H7 (cell line): ENCODE data around the gene WNT9A. TPM values are rescaled to one million over a fixed set of nuclear protein-coding genes. Genes with fewer than 3 reads are reported as not detected.

Experiments
- DNase-seq: peaks from one replicate; pipeline ENCODE4 v3.0.0; 2012
- H3K27me3 ChIP-seq: 2 replicates; pipeline ENCODE4 v1.6.0; 2011; ENCODE audit warnings: mild to moderate bottlenecking, low read length; ENCODE audit not compliant: control insufficient read depth, insufficient read depth
- H3K36me3 ChIP-seq: replicated peaks from 2 replicates; pipeline ENCODE4 v1.5.1; 2011; ENCODE audit warnings: low read length; ENCODE audit not compliant: control insufficient read depth, insufficient read depth
- H3K4me3 ChIP-seq: 2 replicates; pipeline ENCODE4 v1.5.1; 2011; ENCODE audit warnings: low read depth, mild to moderate bottlenecking, control low read depth, low read length, moderate library complexity; ENCODE audit not compliant: insufficient read depth
- total RNA-seq: library from RNA; depleted of rRNA; stranded (reverse); fragments of >200 nt; shearing (Covaris generic); gene quantifications from 2 replicates; pipeline ENCODE4 v1.2.3, GENCODE V29; 2014

The WNT9A gene
- total RNA-seq, 1 experiment from 2014 or later: 3.2 TPM

DNA sequence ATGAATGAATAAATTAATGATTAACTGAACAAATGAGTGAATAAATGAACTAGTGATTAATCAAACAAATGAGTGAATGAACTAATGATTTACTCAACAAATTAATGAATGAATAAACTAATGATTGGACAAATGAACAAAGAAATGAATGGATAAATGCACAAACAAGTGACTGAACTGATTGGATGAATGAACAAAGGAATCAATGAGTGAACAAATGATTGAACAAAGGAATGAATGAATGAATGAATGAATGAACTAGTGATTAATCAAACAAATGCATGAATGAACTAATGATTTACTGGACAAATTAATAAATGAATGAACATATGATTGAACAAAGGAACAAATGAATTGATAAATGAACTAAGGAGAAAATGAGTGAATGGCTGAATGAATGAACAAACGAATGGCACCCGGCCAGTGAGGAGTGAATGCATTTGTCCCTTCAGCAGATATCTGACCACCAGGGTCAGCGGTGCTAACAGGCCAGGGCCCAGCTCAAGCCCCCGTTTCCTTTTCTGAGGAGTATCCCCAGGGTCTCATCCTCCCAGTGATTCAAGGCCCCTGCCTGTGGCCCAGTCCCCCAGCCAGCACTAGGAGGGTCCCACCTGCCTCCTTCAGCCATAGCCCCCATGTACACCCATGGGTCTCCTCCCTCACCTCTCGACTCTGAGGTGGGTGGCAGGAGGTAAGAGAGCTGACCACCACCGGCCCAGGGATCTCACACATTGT, 49.9 kb downstream of the WNT9A start:
- H3K36me3 ChIP-seq: no peaks in the 10 kb centered on the region
- no peak for DNase-seq
- H3K27me3 ChIP-seq: no peaks in the 10 kb centered on the region
- H3K4me3 ChIP-seq: no peak overlapping the region

DNA sequence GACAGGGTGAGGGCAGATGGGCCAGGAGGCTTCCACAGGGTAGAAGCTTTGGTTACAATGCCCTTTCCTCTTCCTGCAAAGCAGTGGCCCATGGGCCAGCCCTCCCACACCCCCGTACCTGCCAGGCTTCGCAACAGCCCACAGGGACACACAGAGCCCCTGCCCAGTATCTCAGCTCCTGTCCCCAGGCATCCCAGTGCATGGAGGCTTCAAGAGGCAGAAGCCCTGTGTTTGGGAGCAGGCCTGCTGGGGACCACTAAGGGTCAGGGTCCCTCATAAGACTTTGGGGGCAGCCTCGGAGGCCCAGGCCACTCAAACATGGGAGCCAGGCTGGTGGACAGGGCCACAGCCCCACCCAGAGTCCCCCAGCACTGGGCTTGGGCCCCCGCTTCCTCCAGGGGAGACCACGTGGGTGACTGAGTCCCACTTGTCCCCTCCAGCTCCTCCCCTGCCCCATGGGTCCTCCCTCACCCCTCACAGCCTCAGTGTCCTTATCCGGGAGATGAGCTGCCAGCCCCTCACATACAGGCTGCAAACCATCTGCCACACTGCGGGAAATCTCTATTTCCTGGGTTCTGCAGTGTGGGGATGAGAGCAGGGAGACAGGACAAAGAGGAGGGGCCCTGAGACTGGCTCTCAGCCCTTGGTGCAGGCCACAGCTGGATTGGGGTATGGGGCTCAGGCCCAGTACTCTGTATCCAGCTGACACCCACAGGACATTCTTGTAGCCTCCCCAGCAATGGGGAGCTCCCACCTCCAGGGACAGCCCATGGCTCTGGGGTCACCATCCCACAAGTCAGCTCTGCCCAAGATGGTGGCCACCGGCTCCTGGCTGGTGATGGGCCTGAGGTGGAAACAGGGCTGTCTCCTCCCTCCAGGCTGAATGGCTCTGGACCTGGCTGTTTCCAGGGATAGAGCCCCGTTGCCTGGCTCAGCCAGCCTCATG, 50.7 kb downstream of the WNT9A start:
- DNase-seq: no peak
- Histone ChIP-seq H3K27me3 (no peaks in the 10 kb centered on the region), H3K36me3 (no peaks in the 10 kb centered on the region)

DNA sequence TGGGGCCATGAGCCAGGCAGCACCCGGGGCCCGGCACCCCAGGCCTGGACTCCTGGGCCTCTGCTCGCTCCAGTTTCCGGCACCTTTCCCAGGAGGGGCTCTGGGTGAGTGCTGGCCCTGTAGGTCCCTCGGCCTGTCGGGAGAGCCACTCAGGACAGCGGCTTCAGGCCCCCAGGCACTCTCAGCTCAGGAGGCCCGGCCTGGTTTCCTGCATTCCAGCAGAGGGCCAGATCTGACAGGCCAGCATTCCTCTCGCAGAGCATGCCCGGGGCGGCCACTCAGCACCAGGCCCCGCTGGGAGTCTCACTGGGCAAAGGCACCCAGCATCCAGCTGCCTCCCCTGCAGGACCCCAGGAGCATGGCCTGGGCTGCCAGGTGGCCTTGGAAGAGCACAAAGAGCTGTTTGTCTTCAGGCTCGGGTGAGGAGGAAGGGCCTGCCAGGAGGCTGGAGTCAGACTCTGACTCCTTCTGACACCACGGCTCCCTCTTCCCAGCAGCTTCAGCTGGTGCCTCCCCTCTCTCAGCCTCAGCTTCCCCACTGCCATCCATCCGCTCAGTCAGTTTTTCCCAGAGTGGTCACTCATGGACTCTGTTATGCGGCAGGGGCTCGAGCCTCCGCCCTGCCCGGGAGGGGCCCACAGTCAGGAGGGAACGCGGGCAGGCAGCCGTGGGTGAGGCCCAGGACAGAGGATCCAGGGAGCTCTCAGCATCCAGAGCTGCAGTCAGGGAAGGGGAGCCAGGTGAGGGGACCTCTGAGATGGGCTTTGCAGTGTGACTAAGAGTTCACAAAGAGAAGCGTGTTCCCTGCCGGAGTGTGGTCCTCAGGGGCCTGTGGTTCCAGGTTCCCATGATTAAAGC, 51.7 kb downstream of the WNT9A start:
- H3K36me3 ChIP-seq: no peaks in the 10 kb centered on the region
- DNase-seq: peak; percentile 82
- H3K27me3 ChIP-seq: no peaks in the 10 kb centered on the region
- no peak overlapping the region for H3K4me3 ChIP-seq

More for the DNA sequence above, 50.7 kb downstream of the WNT9A start:
- no peak overlapping the region for H3K4me3 ChIP-seq

DNA sequence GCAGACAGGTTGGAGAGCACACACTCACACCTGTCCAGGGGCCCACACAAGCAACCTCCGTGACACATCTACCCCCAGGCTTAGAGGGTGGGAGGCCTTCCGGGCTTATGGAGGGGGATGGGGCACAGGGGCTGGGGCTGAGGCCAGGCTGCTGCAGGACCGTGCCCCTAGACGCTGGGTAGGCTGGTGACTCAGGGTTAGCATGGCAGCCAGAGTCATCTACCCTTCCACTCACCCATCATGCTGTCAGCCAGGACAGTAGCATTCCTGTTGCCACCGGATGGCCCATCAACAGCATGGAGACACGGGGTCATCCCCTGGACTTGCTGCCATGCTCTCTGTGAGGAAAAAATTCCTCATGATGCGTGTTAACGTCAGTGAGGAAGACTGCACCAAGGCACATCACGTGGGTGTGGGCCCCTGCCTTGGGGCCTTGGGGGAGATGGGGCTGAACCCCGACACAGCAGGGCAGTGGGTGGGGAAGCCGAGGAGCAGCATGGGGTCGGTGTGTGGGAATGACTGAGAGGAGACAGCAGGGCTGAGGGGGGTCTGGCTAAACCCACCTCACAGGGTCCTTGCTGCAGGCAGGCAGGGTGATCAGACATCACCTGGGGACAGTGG, 52.8 kb downstream of the WNT9A start:
- Histone ChIP-seq H3K4me3 (no peak overlapping the region), H3K36me3 (no peaks in the 10 kb centered on the region), H3K27me3 (no peaks in the 10 kb centered on the region)
- no peak for DNase-seq

DNA sequence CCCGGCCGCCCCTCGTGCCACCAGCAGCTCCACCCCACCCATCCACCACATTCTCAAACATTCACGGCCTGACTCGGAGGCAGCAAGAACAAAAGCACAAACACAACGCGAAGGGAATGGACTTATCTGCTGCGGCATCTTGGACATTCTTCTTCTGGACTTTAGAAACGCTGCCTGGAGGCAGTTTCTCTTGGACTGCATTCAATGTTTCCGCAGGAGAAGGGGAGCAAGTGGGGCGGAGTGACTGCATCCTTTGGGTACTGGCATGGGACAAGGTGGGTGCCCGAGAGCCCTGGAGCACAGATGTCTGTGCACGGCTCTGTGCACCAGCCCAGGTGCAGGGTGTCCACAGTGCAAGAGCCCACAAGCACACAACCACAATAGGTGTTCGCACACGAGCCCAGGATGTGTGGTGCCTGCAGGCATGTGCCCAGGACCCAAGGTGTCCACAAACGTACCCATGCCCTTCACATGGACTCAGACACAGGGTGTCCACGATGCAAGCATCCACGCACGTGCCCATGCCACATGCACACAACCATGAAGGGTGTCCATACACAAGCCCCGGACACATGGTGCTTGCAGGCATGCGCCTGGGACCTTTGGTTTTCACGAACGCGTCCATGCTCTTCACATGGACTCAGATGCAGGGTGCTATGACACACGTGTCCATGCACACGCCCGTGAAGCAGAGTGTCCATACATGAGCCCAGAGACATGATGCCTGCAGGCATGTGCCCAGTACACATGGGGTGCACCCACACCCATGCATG, 53.6 kb downstream of the WNT9A start:
- Histone ChIP-seq H3K36me3 (no peaks in the 10 kb centered on the region), H3K27me3 (no peaks in the 10 kb centered on the region), H3K4me3 (no peak overlapping the region)
- no peak for DNase-seq

DNA sequence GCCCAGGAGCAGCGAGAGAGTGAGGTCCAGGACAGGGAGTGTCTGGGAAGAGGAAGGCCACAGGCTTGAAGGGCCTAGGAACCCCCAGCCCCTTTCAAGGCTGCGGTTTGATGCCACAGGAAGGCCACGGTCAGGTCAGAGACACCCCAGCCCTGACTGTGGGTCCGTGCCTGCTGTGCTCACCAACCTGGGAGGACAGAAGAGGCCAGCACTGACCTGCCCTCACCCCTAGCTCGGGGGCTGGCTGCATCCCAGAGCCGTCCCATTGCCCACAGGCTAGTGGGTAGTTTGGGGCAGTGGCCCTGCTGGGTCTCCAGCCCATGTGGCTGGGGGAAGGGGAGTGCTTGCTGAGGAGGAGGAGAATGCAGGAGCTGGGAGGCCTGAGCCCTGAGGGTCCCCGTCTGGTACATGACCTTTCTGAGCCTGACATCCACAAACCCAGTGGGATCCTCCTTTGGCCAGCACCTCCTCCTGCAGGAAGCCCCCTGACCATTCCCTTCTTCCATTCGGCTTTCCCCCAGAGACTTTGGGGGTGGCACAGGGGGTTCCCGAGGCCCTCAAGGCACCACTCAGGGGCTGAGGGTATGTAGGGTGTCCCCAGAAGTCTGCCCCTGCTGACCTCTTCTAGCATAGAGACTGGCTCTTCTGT, 54.3 kb downstream of the WNT9A start:
- Histone ChIP-seq H3K27me3 (no peaks in the 10 kb centered on the region), H3K36me3 (no peaks in the 10 kb centered on the region), H3K4me3 (no peak overlapping the region)
- DNase-seq: no peak

DNA sequence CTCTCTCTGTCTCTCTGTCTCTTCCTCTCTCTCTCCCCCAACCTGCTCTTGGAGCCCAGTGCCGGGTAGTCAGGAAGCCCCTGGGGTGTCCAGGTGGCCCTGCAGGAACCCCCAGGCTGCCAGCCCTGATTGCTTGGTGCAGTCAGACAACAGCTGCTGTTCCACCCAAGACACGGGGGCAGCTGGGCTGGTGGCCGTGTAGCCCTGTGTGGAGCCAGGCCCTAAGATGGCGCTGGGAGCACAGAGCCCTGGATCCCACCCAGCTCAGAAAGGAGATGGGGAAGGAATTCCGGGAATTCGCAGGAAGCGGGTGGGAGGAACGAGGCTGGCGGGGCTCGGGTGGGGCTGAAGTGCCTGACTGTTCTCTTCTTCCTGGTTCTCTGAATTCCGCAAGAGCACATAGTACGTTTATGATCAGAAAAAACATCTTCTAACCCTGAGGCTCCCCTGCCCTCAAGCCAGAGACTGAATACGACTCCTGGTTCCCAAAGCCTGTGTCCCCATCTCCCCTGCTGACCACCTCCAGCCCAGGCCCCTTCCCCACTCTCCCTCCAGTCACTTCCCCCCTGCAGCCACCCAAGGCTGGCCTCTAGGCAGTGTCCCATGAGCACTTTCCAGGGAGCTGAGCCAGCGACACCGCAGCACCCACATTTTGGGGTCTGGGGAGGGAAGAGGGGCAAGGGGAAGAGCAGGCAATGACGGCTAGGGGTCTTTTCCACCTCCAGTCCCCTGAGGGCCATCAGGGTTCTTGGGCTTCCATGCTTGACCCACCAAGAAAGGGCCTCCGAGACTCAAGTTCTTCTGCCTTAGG, 55.0 kb downstream of the WNT9A start:
- no peak overlapping the region for H3K4me3 ChIP-seq
- H3K36me3 ChIP-seq: no peaks in the 10 kb centered on the region
- no peaks in the 10 kb centered on the region for H3K27me3 ChIP-seq
- DNase-seq: peak; percentile 85

DNA sequence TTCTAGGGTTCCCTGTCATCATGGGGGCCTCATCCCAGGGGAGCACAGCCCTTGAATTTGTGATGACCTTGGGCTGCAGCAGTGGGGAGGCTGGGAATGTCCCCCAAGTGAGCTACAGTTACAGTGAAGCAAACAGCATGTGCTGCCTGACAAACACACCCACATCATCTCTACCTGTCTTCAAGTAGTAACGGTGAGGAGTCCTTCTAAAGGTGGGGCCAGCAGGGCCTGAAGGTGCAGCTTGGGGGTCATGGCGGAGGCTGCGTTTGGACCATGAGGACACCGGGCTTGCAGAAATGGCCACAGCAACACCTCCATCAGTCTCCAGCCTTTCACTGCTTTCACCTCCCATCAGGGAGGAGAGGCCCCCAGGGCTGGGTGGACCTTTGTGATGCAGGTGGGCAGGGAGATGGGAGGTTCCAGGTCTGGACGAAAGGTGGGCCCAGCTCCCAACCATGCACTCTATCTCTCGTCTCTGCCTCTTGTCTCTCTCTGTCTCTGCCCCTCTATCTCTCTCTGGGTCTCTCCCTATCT, 55.7 kb downstream of the WNT9A start:
- Histone ChIP-seq H3K36me3 (no peaks in the 10 kb centered on the region), H3K27me3 (no peaks in the 10 kb centered on the region), H3K4me3 (no peak overlapping the region)
- peak; percentile 46 for DNase-seq

DNA sequence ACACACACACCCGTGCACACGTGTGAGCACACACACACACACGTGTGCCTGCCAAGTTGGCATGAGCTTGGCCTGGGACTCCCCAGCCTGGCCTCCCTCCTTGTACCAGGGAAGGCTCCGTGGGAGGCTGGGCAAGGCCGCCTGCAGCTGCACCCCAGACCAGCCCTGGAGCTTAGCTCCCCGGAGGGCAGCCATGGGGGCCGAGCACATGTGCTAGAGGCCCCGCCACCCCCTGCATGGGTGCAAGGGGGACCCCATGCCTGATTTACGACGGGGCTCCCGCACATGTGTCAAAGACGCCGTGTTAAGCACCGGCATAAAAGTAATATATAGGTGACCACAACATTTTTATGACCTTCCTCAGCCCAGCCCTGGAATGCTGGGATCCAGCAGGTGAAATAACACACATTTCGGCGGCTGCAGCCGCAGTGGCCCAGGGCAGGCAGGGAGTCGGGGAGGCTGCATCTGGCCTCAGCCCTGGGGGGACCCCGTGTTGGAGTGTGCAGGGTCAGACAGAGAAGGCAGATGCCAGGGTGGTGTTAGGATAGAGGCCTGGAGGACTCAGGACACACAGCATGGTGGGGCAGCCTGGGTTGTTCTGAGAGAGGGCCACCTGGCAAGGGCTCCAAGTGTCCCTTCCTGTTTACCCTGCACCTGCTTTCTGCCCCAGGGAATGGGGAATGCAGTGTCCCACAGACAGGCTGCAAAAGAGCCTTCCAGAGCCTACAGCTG, 56.3 kb downstream of the WNT9A start:
- Histone ChIP-seq H3K36me3 (no peaks in the 10 kb centered on the region), H3K4me3 (no peak overlapping the region)
- peak; percentile 40 for DNase-seq

DNA sequence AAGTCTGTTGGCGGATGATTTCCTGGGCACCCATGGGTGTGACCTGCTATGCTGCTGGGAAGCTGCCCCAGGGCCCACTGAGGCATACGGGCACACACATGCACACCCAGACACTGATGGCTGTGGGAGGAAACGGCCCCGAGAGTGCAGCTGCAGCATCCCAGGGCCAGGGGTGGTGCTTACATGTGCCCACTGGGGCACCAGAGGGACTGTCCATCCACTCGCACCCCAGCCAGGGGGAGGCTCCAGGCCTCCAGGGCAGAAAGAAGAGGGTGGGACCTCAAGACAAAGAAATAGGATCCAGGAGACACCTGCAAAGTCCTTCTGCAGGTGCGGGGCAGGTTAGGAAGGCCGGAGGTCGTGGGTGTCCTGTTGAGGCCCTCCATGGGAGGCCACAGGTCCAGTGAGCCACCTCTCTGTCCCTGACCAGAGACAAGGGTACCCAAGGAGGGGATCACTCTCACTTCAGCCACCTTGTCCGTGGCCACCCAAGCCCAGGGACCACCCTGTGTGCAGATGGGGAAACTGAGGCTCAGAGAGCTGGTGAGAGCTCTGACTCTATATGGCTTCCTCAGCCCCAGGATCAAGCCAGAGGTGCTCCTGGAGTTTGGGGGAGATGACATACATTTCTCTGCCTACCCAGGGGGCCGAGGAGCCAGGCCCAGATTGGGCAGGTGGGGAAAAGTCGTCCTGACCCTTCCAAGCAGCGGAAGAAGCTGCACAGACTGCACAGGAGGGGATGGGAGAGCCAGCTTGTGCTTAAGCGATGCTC, 57.1 kb downstream of the WNT9A start:
- Histone ChIP-seq H3K4me3 (no peak overlapping the region), H3K36me3 (no peaks in the 10 kb centered on the region), H3K27me3 (no peaks in the 10 kb centered on the region)
- peak; percentile 37 for DNase-seq

More for the DNA sequence above, 56.3 kb downstream of the WNT9A start:
- no peaks in the 10 kb centered on the region for H3K27me3 ChIP-seq

DNA sequence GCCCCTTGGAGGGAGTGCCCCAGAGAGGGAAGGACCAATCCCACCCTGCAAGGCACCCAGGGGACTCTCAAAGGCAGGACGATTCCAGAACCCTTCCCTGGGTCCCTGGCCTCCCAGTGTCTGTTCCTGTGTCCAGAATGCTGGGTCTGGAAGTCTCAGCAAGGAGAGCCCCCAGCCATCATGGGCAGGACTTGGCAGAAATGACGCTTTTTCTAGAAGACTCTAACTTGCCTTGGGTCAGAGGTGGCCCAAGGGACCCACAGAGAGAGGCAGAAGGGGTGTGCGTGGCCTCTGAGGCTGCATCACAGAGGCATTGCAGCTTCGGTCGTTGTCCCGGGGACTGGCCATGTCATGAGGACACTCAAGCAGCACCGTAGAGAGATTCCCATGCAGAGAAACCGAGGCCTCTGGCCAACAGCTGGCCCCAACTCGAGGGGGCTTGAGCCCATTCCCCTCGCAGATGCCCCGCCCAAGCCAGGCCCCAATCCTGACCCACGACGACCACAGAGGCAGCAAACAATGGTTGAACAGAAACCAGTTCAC, 57.8 kb downstream of the WNT9A start:
- H3K4me3 ChIP-seq: no peak overlapping the region
- H3K27me3 ChIP-seq: no peaks in the 10 kb centered on the region
- DNase-seq: peak; percentile 26
- H3K36me3 ChIP-seq: no peaks in the 10 kb centered on the region
